HEK293 (cell line): Measurements from ENCODE around the gene MRTFA.

Experiments
- CTCF ChIA-PET: fragments of 350-600 bp; formaldehyde crosslinking; extraction: SDS; loops from one replicate; lab custom pipeline; 2021; ENCODE audit warnings: antibody characterized with exemption; lab: Yijun Ruan, JAX
- POLR2A ChIA-PET: fragments of 300-600 bp; formaldehyde crosslinking; extraction: SDS; loops from one replicate; lab custom pipeline; 2020; ENCODE audit warnings: antibody characterized with exemption, inconsistent platforms; lab: Yijun Ruan, JAX
- H3K27ac ChIP-seq: fragments of 200-500 bp; sonication (Bioruptor generic); 2 replicates; pipeline ENCODE4 v1.5.1; 2014; ENCODE audit warnings: low read depth, low read length, control low read depth, inconsistent platforms; ENCODE audit errors: extremely low read depth
- H3K36me3 ChIP-seq, 2 experiments: fragments of 200-500 bp in 1 of 2; sonication (Bioruptor generic) in 1 of 2; 1 replicate in 1 of 2; 2 replicates in 1 of 2; pipeline ENCODE4 v1.5.1; 2014 to 2017; ENCODE audit warnings: inconsistent platforms in 2 of 2, low read length in 2 of 2; ENCODE audit not compliant: control insufficient read depth in 2 of 2, insufficient read depth in 1 of 2
- H3K4me1 ChIP-seq: fragments of 200-500 bp; sonication (Bioruptor generic); 2 replicates; pipeline ENCODE4 v1.5.1; 2014; ENCODE audit warnings: mild to moderate bottlenecking, low read length, inconsistent platforms; ENCODE audit not compliant: control insufficient read depth, insufficient read depth
- H3K4me3 ChIP-seq: 2 replicates; pipeline ENCODE4 v1.5.1; 2011; ENCODE audit warnings: low read depth, mild to moderate bottlenecking, control low read depth, low read length, moderate library complexity
- H3K9me3 ChIP-seq: fragments of 200-500 bp; sonication (Bioruptor generic); 2 replicates; pipeline ENCODE4 v1.5.1; 2014; ENCODE audit warnings: low read depth, low read length, inconsistent platforms; ENCODE audit not compliant: control insufficient read depth, insufficient read depth
- GLI2 ChIP-seq: fragments of 450-650 bp; formaldehyde crosslinking; IDR thresholded peaks from 2 replicates; pipeline ENCODE4; 2017; ENCODE audit warnings: missing biosample characterization, missing genetic modification characterization, low read depth, borderline replicate concordance
- HOXA7 ChIP-seq: sonication (generic); formaldehyde crosslinking; IDR thresholded peaks from 2 replicates; pipeline ENCODE4 v1.8.1; 2022; ENCODE audit warnings: missing genetic modification reagents, borderline replicate concordance
- KLF16 ChIP-seq: fragments of 450-650 bp; formaldehyde crosslinking; IDR thresholded peaks from 2 replicates; pipeline ENCODE4 v1.5.1; 2017; ENCODE audit warnings: missing biosample characterization, missing genetic modification characterization
- ZNF211 ChIP-seq: fragments of 450-650 bp; formaldehyde crosslinking; IDR thresholded peaks from 2 replicates; pipeline ENCODE4 v1.5.1; 2016; ENCODE audit warnings: low read depth, missing biosample characterization, missing genetic modification characterization
- ZNF266 ChIP-seq: fragments of 450-650 bp; formaldehyde crosslinking; IDR thresholded peaks from 2 replicates; pipeline ENCODE4 v1.5.1; 2016; ENCODE audit warnings: missing biosample characterization, missing genetic modification characterization, low read depth
- ZNF324 ChIP-seq: fragments of 450-650 bp; formaldehyde crosslinking; IDR thresholded peaks from 2 replicates; pipeline ENCODE4 v1.5.1; 2016; ENCODE audit warnings: missing biosample characterization, missing genetic modification characterization
- ZNF354C ChIP-seq: fragments of 450-650 bp; formaldehyde crosslinking; IDR thresholded peaks from 2 replicates; pipeline ENCODE4 v1.5.1; 2016; ENCODE audit warnings: missing biosample characterization, missing genetic modification characterization, low read depth, borderline replicate concordance
- ZNF521 ChIP-seq: fragments of 450-650 bp; formaldehyde crosslinking; IDR thresholded peaks from 2 replicates; pipeline ENCODE4 v1.5.1; 2017; ENCODE audit warnings: missing biosample characterization, mild to moderate bottlenecking, missing genetic modification characterization
- ZNF529 ChIP-seq: fragments of 450-650 bp; formaldehyde crosslinking; IDR thresholded peaks from 2 replicates; pipeline ENCODE4 v1.5.1; 2017; ENCODE audit warnings: missing genetic modification characterization, missing biosample characterization; ENCODE audit not compliant: insufficient replicate concordance
- ZNF621 ChIP-seq: fragments of 450-650 bp; formaldehyde crosslinking; IDR thresholded peaks from 2 replicates; pipeline ENCODE4 v1.5.1; 2017; ENCODE audit warnings: missing biosample characterization, missing genetic modification characterization
- ZNF623 ChIP-seq: fragments of 450-650 bp; formaldehyde crosslinking; IDR thresholded peaks from 2 replicates; pipeline ENCODE4 v1.5.1; 2016; ENCODE audit warnings: missing biosample characterization, missing genetic modification characterization
- ZNF629 ChIP-seq: fragments of 450-650 bp; formaldehyde crosslinking; IDR thresholded peaks from 2 replicates; pipeline ENCODE4 v1.5.1; 2017; ENCODE audit warnings: missing biosample characterization, missing genetic modification characterization
- TF ChIP-seq, protein P1 (sequence below): fragments of 450-650 bp; formaldehyde crosslinking; IDR thresholded peaks from 2 replicates; pipeline ENCODE4 v1.5.1; 2017; ENCODE audit warnings: missing biosample characterization, mild to moderate bottlenecking, missing genetic modification characterization, moderate library complexity
- TF ChIP-seq, protein P2 (sequence below): fragments of 450-650 bp; formaldehyde crosslinking; IDR thresholded peaks from 2 replicates; pipeline ENCODE4 v1.5.1; 2016; ENCODE audit warnings: missing biosample characterization, missing genetic modification characterization
- TF ChIP-seq, protein P3 (sequence below): fragments of 450-650 bp; formaldehyde crosslinking; IDR thresholded peaks from 2 replicates; pipeline ENCODE4 v1.5.1; 2016; ENCODE audit warnings: missing biosample characterization, missing genetic modification characterization
- TF ChIP-seq, protein P4 (sequence below): fragments of 450-650 bp; formaldehyde crosslinking; IDR thresholded peaks from 2 replicates; pipeline ENCODE4 v1.5.1; 2016; ENCODE audit warnings: missing biosample characterization, missing genetic modification characterization, low read depth
- TF ChIP-seq, protein P5 (sequence below): fragments of 450-650 bp; formaldehyde crosslinking; IDR thresholded peaks from 2 replicates; pipeline ENCODE4 v1.5.1; 2016; ENCODE audit warnings: missing biosample characterization, missing genetic modification characterization
- TF ChIP-seq, protein P6 (sequence below): fragments of 450-650 bp; formaldehyde crosslinking; IDR thresholded peaks from 2 replicates; pipeline ENCODE4 v1.5.1; 2016; ENCODE audit warnings: missing biosample characterization, missing genetic modification characterization
- TF ChIP-seq, protein P7 (sequence below): fragments of 450-650 bp; formaldehyde crosslinking; IDR thresholded peaks from 2 replicates; pipeline ENCODE4 v1.5.1; 2016; ENCODE audit warnings: missing biosample characterization, missing genetic modification characterization

MRTFA gene

DNA sequence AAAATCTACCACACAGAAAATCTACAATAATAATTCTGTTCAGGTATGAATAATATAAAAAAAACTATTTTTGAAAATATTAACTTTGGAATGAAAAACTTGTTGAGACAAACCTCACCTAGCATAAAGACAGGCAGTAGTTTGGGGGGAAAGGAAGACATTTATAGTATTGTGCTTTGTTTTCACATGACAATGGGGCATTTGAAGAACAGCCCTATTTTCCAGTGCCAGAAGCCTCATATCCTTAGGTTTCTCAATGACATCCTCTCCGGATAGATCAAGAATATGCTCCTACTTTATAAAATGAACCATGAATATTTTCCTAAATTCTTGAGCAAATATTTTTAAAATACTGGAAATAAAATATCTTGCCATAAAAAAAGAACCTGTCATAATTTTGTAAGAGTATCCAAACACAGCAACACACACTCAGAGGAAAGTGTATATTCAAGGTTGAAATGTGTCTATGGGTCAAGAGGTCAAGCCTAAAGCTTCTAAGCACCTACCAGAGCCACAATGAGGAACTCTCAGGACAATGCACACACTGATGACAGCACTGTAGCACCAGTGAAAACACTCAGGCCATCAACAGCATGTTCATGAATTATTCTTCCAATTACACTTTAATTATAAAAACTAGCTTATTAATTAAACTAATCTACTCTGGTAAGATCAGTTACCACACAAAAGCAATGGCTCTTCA, 68.7 kb downstream of the MRTFA start (continued):
- TF ChIP-seq, protein P1, sequence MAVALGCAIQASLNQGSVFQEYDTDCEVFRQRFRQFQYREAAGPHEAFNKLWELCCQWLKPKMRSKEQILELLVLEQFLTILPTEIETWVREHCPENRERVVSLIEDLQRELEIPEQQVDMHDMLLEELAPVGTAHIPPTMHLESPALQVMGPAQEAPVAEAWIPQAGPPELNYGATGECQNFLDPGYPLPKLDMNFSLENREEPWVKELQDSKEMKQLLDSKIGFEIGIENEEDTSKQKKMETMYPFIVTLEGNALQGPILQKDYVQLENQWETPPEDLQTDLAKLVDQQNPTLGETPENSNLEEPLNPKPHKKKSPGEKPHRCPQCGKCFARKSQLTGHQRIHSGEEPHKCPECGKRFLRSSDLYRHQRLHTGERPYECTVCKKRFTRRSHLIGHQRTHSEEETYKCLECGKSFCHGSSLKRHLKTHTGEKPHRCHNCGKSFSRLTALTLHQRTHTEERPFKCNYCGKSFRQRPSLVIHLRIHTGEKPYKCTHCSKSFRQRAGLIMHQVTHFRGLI (tag by site-specific recombination) = no peak
- no peak for TF ChIP-seq ZNF629

DNA sequence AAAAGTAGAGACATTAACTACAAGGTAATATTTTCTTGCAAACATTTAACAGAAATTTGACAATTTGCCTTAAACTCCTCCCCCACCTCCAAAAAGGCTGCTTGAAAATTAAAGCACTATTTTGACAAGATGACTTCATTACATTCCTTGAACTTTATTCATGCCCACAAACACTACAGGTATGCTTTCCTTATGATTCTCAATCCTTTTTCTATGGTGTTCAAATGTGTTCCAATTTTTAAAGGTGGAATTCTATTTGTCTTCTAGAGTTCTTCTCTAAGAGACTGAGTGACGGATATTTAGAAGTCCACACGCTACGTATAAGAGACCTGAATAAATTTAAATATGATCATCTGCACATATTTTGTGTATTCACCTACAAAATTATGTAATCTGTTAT, 69.4 kb downstream of the MRTFA start:
- Histone ChIP-seq H3K4me1 (0 out of 2 replicates have a peak, but pooled peaks cover 3% of the 10 kb centered on the region), H3K27ac (no peak overlapping the region), H3K36me3 (no peaks in the 10 kb centered on the region), H3K9me3 (no peaks in the 10 kb centered on the region), H3K4me3 (no peak overlapping the region)
- ChIA-PET CTCF (interaction anchor here (0.6 kb wide), 1 partner anchor 1249 kb away, joined by 4 read pairs; no protein-coding TSS in a partner anchor), POLR2A (no interaction called here)
- no peak for TF ChIP-seq ZNF354C (tag by site-specific recombination)
- TF ChIP-seq, protein P2, sequence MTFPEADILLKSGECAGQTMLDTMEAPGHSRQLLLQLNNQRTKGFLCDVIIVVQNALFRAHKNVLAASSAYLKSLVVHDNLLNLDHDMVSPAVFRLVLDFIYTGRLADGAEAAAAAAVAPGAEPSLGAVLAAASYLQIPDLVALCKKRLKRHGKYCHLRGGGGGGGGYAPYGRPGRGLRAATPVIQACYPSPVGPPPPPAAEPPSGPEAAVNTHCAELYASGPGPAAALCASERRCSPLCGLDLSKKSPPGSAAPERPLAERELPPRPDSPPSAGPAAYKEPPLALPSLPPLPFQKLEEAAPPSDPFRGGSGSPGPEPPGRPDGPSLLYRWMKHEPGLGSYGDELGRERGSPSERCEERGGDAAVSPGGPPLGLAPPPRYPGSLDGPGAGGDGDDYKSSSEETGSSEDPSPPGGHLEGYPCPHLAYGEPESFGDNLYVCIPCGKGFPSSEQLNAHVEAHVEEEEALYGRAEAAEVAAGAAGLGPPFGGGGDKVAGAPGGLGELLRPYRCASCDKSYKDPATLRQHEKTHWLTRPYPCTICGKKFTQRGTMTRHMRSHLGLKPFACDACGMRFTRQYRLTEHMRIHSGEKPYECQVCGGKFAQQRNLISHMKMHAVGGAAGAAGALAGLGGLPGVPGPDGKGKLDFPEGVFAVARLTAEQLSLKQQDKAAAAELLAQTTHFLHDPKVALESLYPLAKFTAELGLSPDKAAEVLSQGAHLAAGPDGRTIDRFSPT = no peak
- TF ChIP-seq ZNF621 (tag by site-specific recombination) = no peak
- TF ChIP-seq ZNF529 (tag by site-specific recombination) = no peak
- no peak for TF ChIP-seq ZNF521 (tag by site-specific recombination)
- TF ChIP-seq, protein P3, sequence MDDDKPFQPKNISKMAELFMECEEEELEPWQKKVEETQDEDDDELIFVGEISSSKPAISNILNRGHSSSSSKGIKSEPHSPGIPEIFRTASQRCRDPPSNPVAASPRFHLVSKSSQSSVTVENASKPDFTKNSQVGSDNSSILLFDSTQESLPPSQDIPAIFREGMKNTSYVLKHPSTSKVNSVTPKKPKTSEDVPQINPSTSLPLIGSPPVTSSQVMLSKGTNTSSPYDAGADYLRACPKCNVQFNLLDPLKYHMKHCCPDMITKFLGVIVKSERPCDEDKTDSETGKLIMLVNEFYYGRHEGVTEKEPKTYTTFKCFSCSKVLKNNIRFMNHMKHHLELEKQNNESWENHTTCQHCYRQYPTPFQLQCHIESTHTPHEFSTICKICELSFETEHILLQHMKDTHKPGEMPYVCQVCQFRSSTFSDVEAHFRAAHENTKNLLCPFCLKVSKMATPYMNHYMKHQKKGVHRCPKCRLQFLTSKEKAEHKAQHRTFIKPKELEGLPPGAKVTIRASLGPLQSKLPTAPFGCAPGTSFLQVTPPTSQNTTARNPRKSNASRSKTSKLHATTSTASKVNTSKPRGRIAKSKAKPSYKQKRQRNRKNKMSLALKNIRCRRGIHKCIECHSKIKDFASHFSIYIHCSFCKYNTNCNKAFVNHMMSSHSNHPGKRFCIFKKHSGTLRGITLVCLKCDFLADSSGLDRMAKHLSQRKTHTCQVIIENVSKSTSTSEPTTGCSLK = no peak
- TF ChIP-seq KLF16 (tag by site-specific recombination) = no peak
- TF ChIP-seq ZNF623 (tag by site-specific recombination) = no peak
- no peak for TF ChIP-seq HOXA7 (CRISPR knock-in tag)
- TF ChIP-seq, protein P4, sequence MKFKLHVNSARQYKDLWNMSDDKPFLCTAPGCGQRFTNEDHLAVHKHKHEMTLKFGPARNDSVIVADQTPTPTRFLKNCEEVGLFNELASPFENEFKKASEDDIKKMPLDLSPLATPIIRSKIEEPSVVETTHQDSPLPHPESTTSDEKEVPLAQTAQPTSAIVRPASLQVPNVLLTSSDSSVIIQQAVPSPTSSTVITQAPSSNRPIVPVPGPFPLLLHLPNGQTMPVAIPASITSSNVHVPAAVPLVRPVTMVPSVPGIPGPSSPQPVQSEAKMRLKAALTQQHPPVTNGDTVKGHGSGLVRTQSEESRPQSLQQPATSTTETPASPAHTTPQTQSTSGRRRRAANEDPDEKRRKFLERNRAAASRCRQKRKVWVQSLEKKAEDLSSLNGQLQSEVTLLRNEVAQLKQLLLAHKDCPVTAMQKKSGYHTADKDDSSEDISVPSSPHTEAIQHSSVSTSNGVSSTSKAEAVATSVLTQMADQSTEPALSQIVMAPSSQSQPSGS (tag by site-specific recombination) = no peak
- no peak for TF ChIP-seq ZNF266 (tag by site-specific recombination)
- TF ChIP-seq, protein P5, sequence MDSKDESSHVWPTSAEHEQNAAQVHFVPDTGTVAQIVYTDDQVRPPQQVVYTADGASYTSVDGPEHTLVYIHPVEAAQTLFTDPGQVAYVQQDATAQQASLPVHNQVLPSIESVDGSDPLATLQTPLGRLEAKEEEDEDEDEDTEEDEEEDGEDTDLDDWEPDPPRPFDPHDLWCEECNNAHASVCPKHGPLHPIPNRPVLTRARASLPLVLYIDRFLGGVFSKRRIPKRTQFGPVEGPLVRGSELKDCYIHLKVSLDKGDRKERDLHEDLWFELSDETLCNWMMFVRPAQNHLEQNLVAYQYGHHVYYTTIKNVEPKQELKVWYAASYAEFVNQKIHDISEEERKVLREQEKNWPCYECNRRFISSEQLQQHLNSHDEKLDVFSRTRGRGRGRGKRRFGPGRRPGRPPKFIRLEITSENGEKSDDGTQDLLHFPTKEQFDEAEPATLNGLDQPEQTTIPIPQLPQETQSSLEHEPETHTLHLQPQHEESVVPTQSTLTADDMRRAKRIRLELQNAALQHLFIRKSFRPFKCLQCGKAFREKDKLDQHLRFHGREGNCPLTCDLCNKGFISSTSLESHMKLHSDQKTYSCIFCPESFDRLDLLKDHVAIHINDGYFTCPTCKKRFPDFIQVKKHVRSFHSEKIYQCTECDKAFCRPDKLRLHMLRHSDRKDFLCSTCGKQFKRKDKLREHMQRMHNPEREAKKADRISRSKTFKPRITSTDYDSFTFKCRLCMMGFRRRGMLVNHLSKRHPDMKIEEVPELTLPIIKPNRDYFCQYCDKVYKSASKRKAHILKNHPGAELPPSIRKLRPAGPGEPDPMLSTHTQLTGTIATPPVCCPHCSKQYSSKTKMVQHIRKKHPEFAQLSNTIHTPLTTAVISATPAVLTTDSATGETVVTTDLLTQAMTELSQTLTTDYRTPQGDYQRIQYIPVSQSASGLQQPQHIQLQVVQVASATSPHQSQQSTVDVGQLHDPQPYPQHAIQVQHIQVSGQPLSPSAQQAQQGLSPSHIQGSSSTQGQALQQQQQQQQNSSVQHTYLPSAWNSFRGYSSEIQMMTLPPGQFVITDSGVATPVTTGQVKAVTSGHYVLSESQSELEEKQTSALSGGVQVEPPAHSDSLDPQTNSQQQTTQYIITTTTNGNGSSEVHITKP (tag by site-specific recombination) = no peak
- TF ChIP-seq, protein P6, sequence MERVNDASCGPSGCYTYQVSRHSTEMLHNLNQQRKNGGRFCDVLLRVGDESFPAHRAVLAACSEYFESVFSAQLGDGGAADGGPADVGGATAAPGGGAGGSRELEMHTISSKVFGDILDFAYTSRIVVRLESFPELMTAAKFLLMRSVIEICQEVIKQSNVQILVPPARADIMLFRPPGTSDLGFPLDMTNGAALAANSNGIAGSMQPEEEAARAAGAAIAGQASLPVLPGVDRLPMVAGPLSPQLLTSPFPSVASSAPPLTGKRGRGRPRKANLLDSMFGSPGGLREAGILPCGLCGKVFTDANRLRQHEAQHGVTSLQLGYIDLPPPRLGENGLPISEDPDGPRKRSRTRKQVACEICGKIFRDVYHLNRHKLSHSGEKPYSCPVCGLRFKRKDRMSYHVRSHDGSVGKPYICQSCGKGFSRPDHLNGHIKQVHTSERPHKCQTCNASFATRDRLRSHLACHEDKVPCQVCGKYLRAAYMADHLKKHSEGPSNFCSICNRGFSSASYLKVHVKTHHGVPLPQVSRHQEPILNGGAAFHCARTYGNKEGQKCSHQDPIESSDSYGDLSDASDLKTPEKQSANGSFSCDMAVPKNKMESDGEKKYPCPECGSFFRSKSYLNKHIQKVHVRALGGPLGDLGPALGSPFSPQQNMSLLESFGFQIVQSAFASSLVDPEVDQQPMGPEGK (tag by site-specific recombination) = no peak
- no peak for TF ChIP-seq GLI2 (tag by site-specific recombination)
- no peak for TF ChIP-seq ZNF324 (tag by site-specific recombination)
- TF ChIP-seq ZNF211 (tag by site-specific recombination) = no peak
- TF ChIP-seq, protein P7, sequence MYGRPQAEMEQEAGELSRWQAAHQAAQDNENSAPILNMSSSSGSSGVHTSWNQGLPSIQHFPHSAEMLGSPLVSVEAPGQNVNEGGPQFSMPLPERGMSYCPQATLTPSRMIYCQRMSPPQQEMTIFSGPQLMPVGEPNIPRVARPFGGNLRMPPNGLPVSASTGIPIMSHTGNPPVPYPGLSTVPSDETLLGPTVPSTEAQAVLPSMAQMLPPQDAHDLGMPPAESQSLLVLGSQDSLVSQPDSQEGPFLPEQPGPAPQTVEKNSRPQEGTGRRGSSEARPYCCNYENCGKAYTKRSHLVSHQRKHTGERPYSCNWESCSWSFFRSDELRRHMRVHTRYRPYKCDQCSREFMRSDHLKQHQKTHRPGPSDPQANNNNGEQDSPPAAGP (tag by site-specific recombination) = no peak
